OCI-LY3 (cell line): ENCODE results near the gene MYO1F.

Source experiments
- CTCF ChIP-seq: fragments of 200-600, 300-600 bp; sonication (generic); IDR thresholded peaks from 2 replicates; pipeline ENCODE4 v1.5.1; 2014; ENCODE audit warnings: antibody characterized with exemption, low read length, low read depth
- EZH2phosphoT487 ChIP-seq: fragments of 200-600 bp; shearing (Covaris generic); IDR thresholded peaks from 2 replicates; pipeline ENCODE4 v1.6.1; 2018; ENCODE audit warnings: antibody characterized with exemption, mixed run types, low read depth

DNA sequence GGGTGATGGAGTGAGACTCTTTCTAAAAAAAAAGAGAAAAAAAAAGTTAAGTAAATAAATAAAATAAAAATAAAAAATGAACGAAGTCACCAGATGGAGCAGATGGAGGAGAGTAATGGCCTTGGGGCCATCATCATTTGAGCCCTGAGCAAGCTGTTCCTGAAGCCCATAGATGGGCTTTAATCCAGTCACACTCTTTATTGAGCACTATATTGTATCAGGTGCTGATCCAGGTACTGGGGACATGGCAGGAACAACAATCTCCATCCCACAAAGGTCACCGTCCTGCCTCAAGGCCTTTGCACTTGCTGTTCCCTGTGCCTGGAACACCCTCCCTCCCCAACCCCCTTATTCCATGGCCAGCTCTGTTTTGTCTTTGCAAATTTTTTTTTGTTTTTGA is 37.2 kb upstream of the MYO1F start:
- TF ChIP-seq CTCF (no peak), EZH2phosphoT487 (no peak)
